PC-9 (cell line): ENCODE results near the gene ROBO1.

Experiments
- EZH2 ChIP-seq: fragments of 200-600 bp; sonication (generic); IDR thresholded peaks from 2 replicates; pipeline ENCODE4 v1.8.0; 2017; ENCODE audit warnings: antibody characterized with exemption, low read depth
- TF ChIP-seq, protein P1 (sequence below): fragments of 200-600 bp; sonication (generic); conservative IDR thresholded peaks from 2 replicates; pipeline ENCODE4 v1.6.1; 2017; ENCODE audit warnings: mixed run types, antibody characterized with exemption, mild to moderate bottlenecking, moderate library complexity

DNA sequence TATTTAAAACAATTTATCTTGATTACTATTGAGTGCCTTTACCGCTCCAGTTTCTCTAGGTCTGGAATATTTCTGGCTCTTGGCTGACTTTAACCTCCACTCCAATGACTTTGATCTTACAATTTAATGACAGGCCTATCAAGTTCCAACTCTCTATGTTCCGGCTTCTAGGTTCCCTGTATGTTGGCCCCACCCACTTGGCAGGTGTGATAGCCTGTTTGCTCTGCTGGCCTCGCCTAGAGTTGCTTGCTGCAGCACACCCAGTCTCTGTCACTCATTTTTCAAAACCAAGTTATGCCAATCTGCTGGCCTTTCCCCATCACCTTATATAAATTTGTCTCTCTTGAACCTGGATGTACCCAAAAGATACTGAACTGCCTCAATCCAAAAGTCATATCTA, 428.0 kb downstream of the ROBO1 start:
- TF ChIP-seq, protein P1, sequence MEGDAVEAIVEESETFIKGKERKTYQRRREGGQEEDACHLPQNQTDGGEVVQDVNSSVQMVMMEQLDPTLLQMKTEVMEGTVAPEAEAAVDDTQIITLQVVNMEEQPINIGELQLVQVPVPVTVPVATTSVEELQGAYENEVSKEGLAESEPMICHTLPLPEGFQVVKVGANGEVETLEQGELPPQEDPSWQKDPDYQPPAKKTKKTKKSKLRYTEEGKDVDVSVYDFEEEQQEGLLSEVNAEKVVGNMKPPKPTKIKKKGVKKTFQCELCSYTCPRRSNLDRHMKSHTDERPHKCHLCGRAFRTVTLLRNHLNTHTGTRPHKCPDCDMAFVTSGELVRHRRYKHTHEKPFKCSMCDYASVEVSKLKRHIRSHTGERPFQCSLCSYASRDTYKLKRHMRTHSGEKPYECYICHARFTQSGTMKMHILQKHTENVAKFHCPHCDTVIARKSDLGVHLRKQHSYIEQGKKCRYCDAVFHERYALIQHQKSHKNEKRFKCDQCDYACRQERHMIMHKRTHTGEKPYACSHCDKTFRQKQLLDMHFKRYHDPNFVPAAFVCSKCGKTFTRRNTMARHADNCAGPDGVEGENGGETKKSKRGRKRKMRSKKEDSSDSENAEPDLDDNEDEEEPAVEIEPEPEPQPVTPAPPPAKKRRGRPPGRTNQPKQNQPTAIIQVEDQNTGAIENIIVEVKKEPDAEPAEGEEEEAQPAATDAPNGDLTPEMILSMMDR = no peak
- no peak for TF ChIP-seq EZH2
